HepG2 (cell line): ENCODE data around the gene CMIP. TPM values are rescaled to one million over a fixed set of nuclear protein-coding genes. Genes with fewer than 3 reads are reported as not detected.

Experiments
- ATAC-seq: fragments of 200-7000 bp; cut with Tn5 transposase; 3 replicates; pipeline ENCODE4 v1.9.1; 2020; ENCODE audit warnings: mild to moderate bottlenecking, moderate library complexity
- BruUV-seq: library from RNA; stranded (reverse); fragments of 400-500 nt; replicated peaks from 2 replicates; lab custom pipeline; 2021; lab: Mats Ljungman, UMichigan
- CTCF ChIA-PET: fragments of 300-600 bp; formaldehyde crosslinking; extraction: SDS; loops from one replicate; lab custom pipeline; 2021; ENCODE audit warnings: low total read pairs, inconsistent platforms, low intra/inter-chr PET ratio; lab: Yijun Ruan, JAX
- POLR2A ChIA-PET: fragments of 350-600 bp; sonication (Branson Sonifier 250); formaldehyde crosslinking; loops from one replicate; lab custom pipeline; 2020; ENCODE audit warnings: antibody characterized with exemption, inconsistent platforms; lab: Yijun Ruan, JAX
- DNase-seq: peaks from one replicate; pipeline ENCODE4 v3.0.0-alpha.2; 2015; ENCODE audit warnings: low spot score
- FAIRE-seq: peaks from 3 replicates; lab custom pipeline; 2011; peaks lifted over from hg19 to GRCh38; lab: Jason Lieb, UNC
- H2AFZ ChIP-seq: one replicate; pipeline ENCODE4 v1.6.1; 2011; ENCODE audit warnings: low read length, inconsistent platforms
- H3K27ac ChIP-seq: fragments of 300-600 bp; 3 replicates; pipeline ENCODE4 v1.8.0; 2011; ENCODE audit warnings: mixed run types, mild to moderate bottlenecking, mixed read lengths, low read length, inconsistent platforms; ENCODE audit not compliant: insufficient read depth; ENCODE audit errors: extremely low read length
- H3K27me3 ChIP-seq, 2 experiments: fragments of 200-600 bp in 1 of 2; 2 replicates in 1 of 2; 3 replicates in 1 of 2; pipeline versions ENCODE4 v1.6.0 to v1.8.0; 2011; ENCODE audit warnings: low read length in 2 of 2, mild to moderate bottlenecking in 2 of 2, moderate library complexity in 2 of 2, inconsistent platforms in 1 of 2; ENCODE audit not compliant: insufficient read depth in 2 of 2, control insufficient read depth in 1 of 2
- H3K36me3 ChIP-seq, 2 experiments: fragments of 200-600 bp in 1 of 2; replicated peaks in 1 of 2; 2 replicates in 1 of 2; 3 replicates in 1 of 2; pipeline versions ENCODE4 v1.5.1 to v1.8.0; 2011; ENCODE audit warnings: low read length in 2 of 2, inconsistent platforms in 1 of 2; ENCODE audit not compliant: insufficient read depth in 2 of 2, control insufficient read depth in 1 of 2
- H3K4me1 ChIP-seq: 2 replicates; pipeline ENCODE4 v1.5.1; 2012; ENCODE audit warnings: low read length, inconsistent platforms; ENCODE audit not compliant: insufficient read depth
- H3K4me2 ChIP-seq: 2 replicates; pipeline ENCODE4 v1.6.0; 2011; ENCODE audit warnings: low read depth, low read length, inconsistent platforms
- H3K4me3 ChIP-seq, 3 experiments: fragments of 200-600 bp in 1 of 3; sonication (generic), shearing (Covaris generic) in 1 of 3; replicated peaks in 1 of 3; 2 replicates each; pipeline ENCODE4 v1.5.1; 2011 to 2016; ENCODE audit warnings: low read length in 3 of 3, inconsistent platforms in 2 of 3, low read depth in 2 of 3, mild to moderate bottlenecking in 2 of 3, control low read depth in 1 of 3, mixed read lengths in 1 of 3; ENCODE audit not compliant: insufficient read depth in 1 of 3
- H3K79me2 ChIP-seq: one replicate; pipeline ENCODE4 v1.6.1; 2011; ENCODE audit warnings: low read length, inconsistent platforms; ENCODE audit not compliant: insufficient read depth
- H3K9ac ChIP-seq: 2 replicates; pipeline ENCODE4 v1.6.0; 2011; ENCODE audit warnings: mild to moderate bottlenecking, low read depth, low read length, inconsistent platforms; ENCODE audit not compliant: insufficient read depth
- H3K9me3 ChIP-seq: 2 replicates; pipeline ENCODE4 v1.5.1; 2012; ENCODE audit warnings: mild to moderate bottlenecking, low read length
- H4K20me1 ChIP-seq: 2 replicates; pipeline ENCODE4 v1.6.0; 2011; ENCODE audit warnings: inconsistent platforms, mild to moderate bottlenecking, low read length, moderate library complexity; ENCODE audit not compliant: insufficient read depth
- DNMT1 ChIP-seq: sonication (generic); formaldehyde crosslinking; IDR thresholded peaks from 2 replicates; pipeline ENCODE4 v1.5.1; 2020; ENCODE audit warnings: mild to moderate bottlenecking, missing genetic modification reagents
- FOSL2 ChIP-seq: sonication (generic); formaldehyde crosslinking; IDR thresholded peaks from 2 replicates; pipeline ENCODE4 v1.4.0; 2020; ENCODE audit warnings: missing genetic modification reagents
- KDM5A ChIP-seq: fragments of 200-600 bp; sonication (generic); IDR thresholded peaks from 2 replicates; pipeline ENCODE4 v1.7.0; 2018; ENCODE audit warnings: antibody characterized with exemption, mild to moderate bottlenecking, low read length, borderline replicate concordance
- NR2F6 ChIP-seq, 2 experiments: IDR thresholded peaks; 2 replicates each; pipeline ENCODE4 v1.6.1; 2016; ENCODE audit warnings: antibody characterized with exemption in 1 of 2, mild to moderate bottlenecking in 1 of 2
- SIN3B ChIP-seq: fragments of 150-350 bp; IDR thresholded peaks from 2 replicates; pipeline ENCODE4 v1.6.1; 2014; ENCODE audit warnings: low read length
- SSRP1 ChIP-seq: IDR thresholded peaks from 2 replicates; pipeline ENCODE4 v1.6.1; 2016; ENCODE audit warnings: control low read depth
- ZFP36 ChIP-seq: fragments of 150-350 bp; IDR thresholded peaks from 2 replicates; pipeline ENCODE4 v1.6.1; 2018; ENCODE audit warnings: borderline replicate concordance, low read length, low read depth; ENCODE audit not compliant: partially characterized antibody
- ZNF263 ChIP-seq: sonication (generic); formaldehyde crosslinking; IDR thresholded peaks from 2 replicates; pipeline ENCODE4 v1.4.0; 2020; ENCODE audit warnings: missing genetic modification reagents
- ZNF841 ChIP-seq: sonication (generic); formaldehyde crosslinking; IDR thresholded peaks from 2 replicates; pipeline ENCODE4 v1.8.1; 2023; ENCODE audit warnings: missing genetic modification reagents, borderline replicate concordance
- WGBS: methylation state at CpG from one replicate; pipeline ENCODE4 v1.1.6; 2017; ENCODE audit warnings: low lambda C conversion rate; 5-methylcytosine and 5-hydroxymethylcytosine counted together
- in situ Hi-C: cut with HindIII; loops from 2 replicates; pipeline ENCODE4 v1.10.0; 2017; ENCODE audit warnings: low pct_unique_long_range_greater_than_20kb; ENCODE audit not compliant: extremely low pct_ligation_motif_present
- intact Hi-C: fragments of 100-400 bp; cut with micrococcal nuclease; formaldehyde crosslinking; loops from one replicate; pipeline ENCODE4 v1.10.0; 2022; ENCODE audit not compliant: unreplicated experiment
- polyA plus RNA-seq, 8 experiments: library from polyadenylated mRNA; depleted of rRNA in 3 of 8; stranded (reverse) in 7 of 8; unstranded in 1 of 8; fragments of >200 nt; fragmentation: Illumina TruSeq in 4 of 8; extraction: Trizol in 4 of 8; gene quantifications; 2 replicates each; pipeline versions ENCODE4 v1.2.1 to v1.2.3, GENCODE V29; 2011 to 2016; ENCODE audit warnings: low read depth in 4 of 8, missing spikeins in 1 of 8, mixed read lengths in 1 of 8; ENCODE audit not compliant: insufficient read depth in 1 of 8
- total RNA-seq, 5 experiments: library from RNA; depleted of rRNA; stranded (reverse); fragments of >200 nt; fragmentation: Illumina TruSeq; extraction: Trizol; gene quantifications; 2 replicates each; pipeline ENCODE4 v1.2.3, GENCODE V29; 2016; ENCODE audit warnings: low read depth in 1 of 5
- TF ChIP-seq, protein P1 (sequence below): sonication (generic); formaldehyde crosslinking; IDR thresholded peaks from 2 replicates; pipeline ENCODE4 v1.5.0; 2020; ENCODE audit warnings: mild to moderate bottlenecking, missing genetic modification reagents, moderate library complexity

Gene CMIP
- total and polyA plus RNA-seq, 2 of the 13 experiments (the other 11 are each of a cell fraction or from before 2014, with no cell fraction given), result 10.9 to 18.1 TPM

DNA sequence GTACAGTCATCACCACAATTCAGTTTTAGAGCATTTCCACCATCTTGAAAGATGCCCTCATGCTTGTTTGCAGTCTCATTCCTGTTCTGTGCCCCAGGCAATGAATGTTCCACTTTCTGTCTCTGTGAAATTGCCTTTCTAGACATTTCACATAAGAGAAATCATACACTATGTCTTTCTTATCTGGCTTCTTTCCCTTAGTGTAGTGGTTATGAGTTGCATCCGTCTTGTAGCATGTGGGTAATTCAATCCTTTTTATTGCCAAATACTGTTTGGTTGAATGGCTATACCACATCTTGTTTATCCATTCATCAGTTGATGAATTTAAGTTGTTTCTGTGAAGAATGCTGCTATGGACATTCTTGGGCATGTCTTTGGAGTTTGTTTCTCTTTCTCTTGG lies 202.0 kb downstream of the CMIP start:
- Histone ChIP-seq H3K4me1 (peaks cover 5% of the 10 kb centered on the region), H3K4me3 (no peak overlapping the region), H3K9me3 (no peaks in the 10 kb centered on the region), H4K20me1 (peaks cover 88% of the 10 kb centered on the region), H3K9ac (no peak overlapping the region), H3K4me2 (no peak overlapping the region), H3K36me3 (peaks cover 25 to 66% of the 10 kb centered on the region in 2 experiments), H3K27me3 (no peaks in the 10 kb centered on the region), H2AFZ (no peak overlapping the region), H3K79me2 (peaks cover 53% of the 10 kb centered on the region), H3K27ac (no peak overlapping the region)
- intact Hi-C loops (no loop called here), in situ Hi-C loops (no loop called here)
- BruUV-seq, result no TSS peak
- TF ChIP-seq SIN3B, result no peak
- no peak for TF ChIP-seq ZNF841 (CRISPR knock-in tag)
- TF ChIP-seq SSRP1, result no peak
- TF ChIP-seq DNMT1, result no peak
- no peak for TF ChIP-seq KDM5A
- no peak for TF ChIP-seq ZFP36
- WGBS, result 97% methylated on average over 1 of the region's 1 CpG
- DNase-seq (no peak), FAIRE-seq (no peak), ATAC-seq (no peak)
- CTCF ChIA-PET, result no interaction called here
- POLR2A ChIA-PET, result no interaction called here

DNA sequence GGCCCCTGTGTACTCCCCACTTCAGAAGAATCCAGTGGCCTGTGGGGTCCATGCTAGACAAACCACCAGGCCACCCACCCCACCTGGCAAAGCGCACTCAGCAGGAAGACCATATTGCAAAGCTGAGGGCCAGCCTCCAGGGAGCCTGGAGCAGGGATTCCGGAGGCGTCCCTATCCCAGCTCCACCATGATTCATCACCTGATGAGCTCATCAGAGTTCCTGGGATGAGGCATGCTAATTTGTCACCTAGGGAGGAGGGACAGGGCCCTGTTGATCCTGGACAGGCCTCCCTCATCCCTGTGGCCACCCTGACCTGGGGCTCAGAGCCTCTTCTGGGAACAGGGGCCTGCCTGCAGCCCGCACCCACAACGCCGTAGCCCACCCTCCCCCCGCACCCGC lies 202.9 kb downstream of the CMIP start:
- TF ChIP-seq FOSL2 (CRISPR knock-in tag) (peak; percentile 54), ZNF263 (CRISPR knock-in tag) (peak; percentile 90), NR2F6 (IDR thresholded peaks at IDR 0.05) (no peak), NR2F6 (CRISPR knock-in tag; IDR thresholded peaks at IDR 0.05) (no peak)
- TF ChIP-seq, protein P1, sequence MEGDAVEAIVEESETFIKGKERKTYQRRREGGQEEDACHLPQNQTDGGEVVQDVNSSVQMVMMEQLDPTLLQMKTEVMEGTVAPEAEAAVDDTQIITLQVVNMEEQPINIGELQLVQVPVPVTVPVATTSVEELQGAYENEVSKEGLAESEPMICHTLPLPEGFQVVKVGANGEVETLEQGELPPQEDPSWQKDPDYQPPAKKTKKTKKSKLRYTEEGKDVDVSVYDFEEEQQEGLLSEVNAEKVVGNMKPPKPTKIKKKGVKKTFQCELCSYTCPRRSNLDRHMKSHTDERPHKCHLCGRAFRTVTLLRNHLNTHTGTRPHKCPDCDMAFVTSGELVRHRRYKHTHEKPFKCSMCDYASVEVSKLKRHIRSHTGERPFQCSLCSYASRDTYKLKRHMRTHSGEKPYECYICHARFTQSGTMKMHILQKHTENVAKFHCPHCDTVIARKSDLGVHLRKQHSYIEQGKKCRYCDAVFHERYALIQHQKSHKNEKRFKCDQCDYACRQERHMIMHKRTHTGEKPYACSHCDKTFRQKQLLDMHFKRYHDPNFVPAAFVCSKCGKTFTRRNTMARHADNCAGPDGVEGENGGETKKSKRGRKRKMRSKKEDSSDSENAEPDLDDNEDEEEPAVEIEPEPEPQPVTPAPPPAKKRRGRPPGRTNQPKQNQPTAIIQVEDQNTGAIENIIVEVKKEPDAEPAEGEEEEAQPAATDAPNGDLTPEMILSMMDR, result no peak
- no peak for DNase-seq
- WGBS, result 89% methylated on average over 5 of the region's 8 CpGs
- BruUV-seq, result no TSS peak
- Histone ChIP-seq H3K4me2 (no peak overlapping the region), H3K9me3 (no peaks in the 10 kb centered on the region), H3K27ac (no peak overlapping the region), H4K20me1 (peaks cover 81% of the 10 kb centered on the region), H3K79me2 (peaks cover 46% of the 10 kb centered on the region), H3K4me1 (peaks cover 5% of the 10 kb centered on the region), H2AFZ (no peak overlapping the region), H3K36me3 (peaks cover 32 to 67% of the 10 kb centered on the region in 2 experiments), H3K27me3 (no peaks in the 10 kb centered on the region), H3K4me3 (no peak overlapping the region), H3K9ac (no peak overlapping the region)
- FAIRE-seq, result no peak
- ChIA-PET POLR2A (no interaction called here), CTCF (no interaction called here)
- intact Hi-C loops, result no loop called here
- ATAC-seq, result peak; percentile 15; the same call in 1 of the 3 replicates
- in situ Hi-C loops, result no loop called here
